ENCODE measurements around the gene COX7B. TPM values are rescaled to one million over a fixed set of nuclear protein-coding genes. Genes with fewer than 3 reads are reported as not detected.
A peak's percentile ranks its signal among the peaks of the same experiment; 100 is the strongest.
"Not testable (repeated sequence)": the region's sequence is repeated elsewhere in the genome, so short reads cannot be mapped to it uniquely, and the experiment has no call there.

COX7B gene
- 176 TPM for polyA plus RNA-seq (2013, experiment 1 of 2; ENCODE audit: insufficient read length)
- 184 TPM for polyA plus RNA-seq (2013, experiment 2 of 2; ENCODE audit: insufficient read length)

- peak; percentile 97 for DNase-seq
Measured at GRCh38 chrX:77899081-77899828, at the start of gene COX7B. COX7B (plus strand) TSS chrX:77899468; CDS start chrX:77899554, 86 bp downstream.

GRCh38 chrX:77875372-77875771 is 23.9 kb upstream of the COX7B start:
- no peak for DNase-seq

- not testable (repeated sequence) for DNase-seq
Measured at GRCh38 chrX:77881418-77881817, 17.9 kb upstream of the COX7B start.

- DNase-seq = no peak
Measured at GRCh38 chrX:77892887-77893286, 6.4 kb upstream of the COX7B start.

GRCh38 chrX:77893713-77894112 is 5.6 kb upstream of the COX7B start:
- no peak for DNase-seq

GRCh38 chrX:77894921-77895886 is 4.1 kb upstream of the COX7B start, which contains the start of gene MAGT1:
MAGT1 (minus strand) TSS chrX:77895435; CDS start chrX:77895410, 25 bp downstream.
- DNase-seq = peak; percentile 97

- no peak for DNase-seq
Measured at GRCh38 chrX:77900688-77901087, 1.4 kb downstream of the COX7B start.

- DNase-seq = no peak
Measured at GRCh38 chrX:77901506-77901905, 2.2 kb downstream of the COX7B start.

GRCh38 chrX:77910108-77910840 is 11.0 kb downstream of the COX7B start, which contains the start of gene ATP7A:
ATP7A (plus strand) TSS chrX:77910693; CDS start chrX:77971642, 60,949 bp downstream.
- DNase-seq = peak; percentile 92

- no peak for DNase-seq
Measured at GRCh38 chrX:77917294-77917933, 18.1 kb downstream of the COX7B start.

- DNase-seq = no peak
Measured at GRCh38 chrX:77918568-77918967, 19.3 kb downstream of the COX7B start.

- not testable (repeated sequence) for DNase-seq
Measured at GRCh38 chrX:77919370-77919769, 20.1 kb downstream of the COX7B start.

- no peak for DNase-seq
Measured at GRCh38 chrX:77922787-77923186, 23.5 kb downstream of the COX7B start.

GRCh38 chrX:77924320-77924859 is 25.1 kb downstream of the COX7B start:
- no peak for DNase-seq

- no peak for DNase-seq
Measured at GRCh38 chrX:77925764-77926163, 26.5 kb downstream of the COX7B start.

- DNase-seq = no peak
Measured at GRCh38 chrX:77930581-77930980, 31.3 kb downstream of the COX7B start.

- DNase-seq = no peak
Measured at GRCh38 chrX:77935886-77936285, 36.6 kb downstream of the COX7B start.

- no peak for DNase-seq
Measured at GRCh38 chrX:77936299-77936698, 37.0 kb downstream of the COX7B start.

GRCh38 chrX:77937291-77937690 is 38.0 kb downstream of the COX7B start:
- peak; percentile 3 for DNase-seq

GRCh38 chrX:77938083-77938680 is 38.9 kb downstream of the COX7B start:
- no peak for DNase-seq

GRCh38 chrX:77945031-77945430 is 45.8 kb downstream of the COX7B start:
- DNase-seq = not testable (repeated sequence)

All from fibroblast of skin of abdomen (primary cell).